CD4-positive, CD25-positive, alpha-beta regulatory T cell (primary cell): ENCODE results near the gene C1QC. TPM values are rescaled to one million over a fixed set of nuclear protein-coding genes. Genes with fewer than 3 reads are reported as not detected.

ENCODE experiments used
- ATAC-seq, 2 donors: fragments of 150-1000 bp; cut with Tn5 transposase; one replicate each; pipeline ENCODE4 v1.10.0; 2021; ENCODE audit warnings: low read depth in 2 of 2, moderate number of reproducible peaks in 2 of 2, moderate library complexity in 1 of 2
- DNase-seq, 3 donors: peaks; one replicate each; pipeline versions ENCODE4 v3.0.0 to v3.0.0-alpha.2; 2012 to 2022; ENCODE audit warnings: mixed read lengths in 1 of 3
- H3K27ac ChIP-seq: one replicate; pipeline ENCODE4 v1.7.0; 2013; ENCODE audit warnings: mild to moderate bottlenecking, low read length; ENCODE audit not compliant: insufficient read depth, poor library complexity, severe bottlenecking
- H3K27me3 ChIP-seq: one replicate; pipeline ENCODE4 v1.7.0; 2013; ENCODE audit warnings: low read length; ENCODE audit not compliant: control insufficient read depth, insufficient read depth
- H3K36me3 ChIP-seq: one replicate; pipeline ENCODE4 v1.7.0; 2013; ENCODE audit warnings: mild to moderate bottlenecking, low read length, moderate library complexity; ENCODE audit not compliant: control insufficient read depth, insufficient read depth
- H3K4me1 ChIP-seq: 2 replicates; pipeline ENCODE4 v1.7.0; 2013; ENCODE audit warnings: mild to moderate bottlenecking, low read length; ENCODE audit not compliant: insufficient read depth, control insufficient read depth, poor library complexity, severe bottlenecking
- H3K4me3 ChIP-seq: one replicate; pipeline ENCODE4 v1.7.0; 2013; ENCODE audit warnings: low read depth, mild to moderate bottlenecking, low read length, moderate library complexity
- H3K9me3 ChIP-seq, 2 experiments: 1 replicate in 1 of 2; 2 replicates in 1 of 2; pipeline ENCODE4 v1.7.0; 2013; ENCODE audit warnings: low read length in 2 of 2, mild to moderate bottlenecking in 1 of 2, moderate library complexity in 1 of 2; ENCODE audit not compliant: control insufficient read depth in 2 of 2
- H3K27ac Mint-ChIP-seq, 3 donors: one replicate each; pipeline ENCODE4 v1.8.0; 2020 to 2022; ENCODE audit warnings: mild to moderate bottlenecking in 3 of 3, mixed read lengths in 3 of 3, moderate library complexity in 2 of 3
- H3K27me3 Mint-ChIP-seq: one replicate; pipeline ENCODE4 v1.8.0; 2022; ENCODE audit warnings: mild to moderate bottlenecking, mixed read lengths
- H3K36me3 Mint-ChIP-seq: one replicate; pipeline ENCODE4 v1.8.0; 2020; ENCODE audit warnings: mixed read lengths
- H3K4me1 Mint-ChIP-seq, 4 donors: one replicate each; pipeline ENCODE4 v1.8.0; 2020 to 2022; ENCODE audit warnings: mixed read lengths in 4 of 4, mild to moderate bottlenecking in 1 of 4
- H3K4me3 Mint-ChIP-seq, 4 donors: one replicate each; pipeline ENCODE4 v1.8.0; 2020 to 2022; ENCODE audit warnings: mild to moderate bottlenecking in 4 of 4, mixed read lengths in 4 of 4, moderate library complexity in 3 of 4
- H3K9me3 Mint-ChIP-seq, 7 donors: one replicate each; pipeline ENCODE4 v1.8.0; 2020 to 2022; ENCODE audit warnings: mixed read lengths in 7 of 7, mild to moderate bottlenecking in 3 of 7, moderate library complexity in 2 of 7
- polyA plus RNA-seq, 4 donors: library from polyadenylated mRNA; unstranded; fragments of 300-500 nt; fragmentation: Illumina TruSeq; gene quantifications; one replicate each; pipeline ENCODE4 v1.2.3, GENCODE V29; 2021
- total RNA-seq: library from RNA; stranded (reverse); gene quantifications from one replicate; pipeline ENCODE4 v1.2.3, GENCODE V29; 2022

Gene C1QC
- total RNA-seq (not detected), polyA plus RNA-seq (not detected)

DNA sequence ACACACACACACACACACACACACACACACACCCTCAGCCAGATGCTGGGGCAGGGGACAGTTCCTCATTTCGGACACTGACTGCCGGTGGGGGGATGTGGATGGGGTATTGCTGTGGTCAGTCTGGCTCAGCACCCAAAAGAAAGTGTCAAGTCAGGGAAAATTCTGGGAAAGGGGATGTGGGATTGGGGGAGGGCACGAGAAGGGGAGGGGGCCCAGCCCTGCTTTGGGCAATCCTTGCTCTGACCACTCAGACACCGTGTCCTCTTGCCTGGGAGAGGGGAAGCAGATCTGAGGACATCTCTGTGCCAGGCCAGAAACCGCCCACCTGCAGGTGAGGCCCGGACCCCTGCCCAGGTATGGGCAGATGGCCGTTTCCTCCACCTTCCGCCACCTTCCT lies at the start of gene C1QC:
Gene C1QC, plus strand, starts transcription at position 253 of the 400 bp plus-strand sequence. CDS start 391 bp downstream, outside the sequence.
- Histone ChIP-seq H3K27ac (no peak within 1 kb of the TSS), H3K36me3 (no peaks in the 10 kb centered on the region), H3K9me3 (no peaks in the 10 kb centered on the region), H3K27me3 (no peaks in the 10 kb centered on the region), H3K4me3 (no peak within 1 kb of the TSS), H3K4me1 (peaks cover 5% of the 10 kb centered on the region)
- H3K27me3 Mint-ChIP-seq = peaks cover 5% of the 10 kb centered on the region
- H3K4me3 Mint-ChIP-seq = no peak within 1 kb of the TSS
- no peak within 1 kb of the TSS for H3K27ac Mint-ChIP-seq
- ATAC-seq (no peak), DNase-seq (no peak)
- H3K9me3 Mint-ChIP-seq = no peaks in the 10 kb centered on the region
- H3K4me1 Mint-ChIP-seq = peaks cover 0 to 2% (median 0%) of the 10 kb centered on the region in 4 donors
- H3K36me3 Mint-ChIP-seq = no peaks in the 10 kb centered on the region

DNA sequence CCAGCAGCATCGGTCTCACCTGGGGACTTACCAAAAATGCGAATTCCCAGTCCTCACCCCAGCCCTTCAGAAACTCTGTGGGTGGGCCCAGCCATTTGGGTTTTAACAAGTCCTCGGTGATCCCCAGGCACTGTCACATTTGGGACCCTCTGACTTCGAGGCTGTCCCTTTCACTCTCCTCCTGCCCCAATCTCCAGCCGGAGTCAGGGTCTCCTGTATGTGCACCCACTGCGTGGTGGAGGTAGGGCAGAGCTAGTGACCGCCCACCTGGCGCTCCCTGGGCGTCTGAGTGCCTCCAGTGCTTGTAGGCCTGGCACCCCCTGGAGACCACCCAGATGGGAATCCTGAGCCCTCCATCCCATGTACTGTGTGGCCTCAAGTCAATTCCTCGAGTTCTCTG lies 49.0 kb upstream of the C1QC start:
- H3K27me3 Mint-ChIP-seq = peaks cover 8% of the 10 kb centered on the region
- Histone ChIP-seq H3K36me3 (no peaks in the 10 kb centered on the region), H3K4me3 (no peak overlapping the region), H3K27ac (no peak overlapping the region), H3K9me3 (no peaks in the 10 kb centered on the region), H3K27me3 (no peaks in the 10 kb centered on the region), H3K4me1 (no peaks in the 10 kb centered on the region)
- DNase-seq = no peak
- H3K27ac Mint-ChIP-seq = no peak overlapping the region
- H3K4me3 Mint-ChIP-seq = no peak overlapping the region
- ATAC-seq = no peak
- H3K4me1 Mint-ChIP-seq = no peaks in the 10 kb centered on the region
- no peaks in the 10 kb centered on the region for H3K36me3 Mint-ChIP-seq
- H3K9me3 Mint-ChIP-seq = no peaks in the 10 kb centered on the region

DNA sequence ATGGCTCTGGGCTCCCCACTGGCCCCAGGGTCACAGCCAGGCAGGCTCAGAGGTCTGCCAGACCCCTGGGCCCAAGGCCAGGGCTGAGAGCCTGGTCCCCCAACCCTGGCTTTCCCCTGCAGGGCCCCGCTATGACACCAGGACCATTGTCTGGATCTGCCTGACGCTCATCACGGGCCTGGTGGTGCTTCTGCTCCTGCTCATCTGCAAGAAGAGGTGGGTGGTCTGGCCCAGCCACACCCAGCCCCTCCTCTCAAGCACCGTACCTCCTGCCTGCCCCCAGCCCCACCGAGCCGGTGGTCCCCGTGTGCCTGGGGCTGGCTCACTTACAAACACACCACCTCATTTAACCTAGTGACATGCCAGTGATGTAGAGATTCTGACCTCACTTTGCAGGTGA lies 48.3 kb upstream of the C1QC start:
- no peak for ATAC-seq
- Mint-ChIP-seq H3K4me3 (no peak overlapping the region), H3K4me1 (no peaks in the 10 kb centered on the region), H3K9me3 (no peaks in the 10 kb centered on the region), H3K27me3 (peaks cover 8% of the 10 kb centered on the region), H3K36me3 (no peaks in the 10 kb centered on the region), H3K27ac (no peak overlapping the region)
- Histone ChIP-seq H3K9me3 (no peaks in the 10 kb centered on the region), H3K27me3 (no peaks in the 10 kb centered on the region), H3K27ac (no peak overlapping the region), H3K36me3 (no peaks in the 10 kb centered on the region), H3K4me1 (no peaks in the 10 kb centered on the region), H3K4me3 (no peak overlapping the region)
- no peak for DNase-seq

DNA sequence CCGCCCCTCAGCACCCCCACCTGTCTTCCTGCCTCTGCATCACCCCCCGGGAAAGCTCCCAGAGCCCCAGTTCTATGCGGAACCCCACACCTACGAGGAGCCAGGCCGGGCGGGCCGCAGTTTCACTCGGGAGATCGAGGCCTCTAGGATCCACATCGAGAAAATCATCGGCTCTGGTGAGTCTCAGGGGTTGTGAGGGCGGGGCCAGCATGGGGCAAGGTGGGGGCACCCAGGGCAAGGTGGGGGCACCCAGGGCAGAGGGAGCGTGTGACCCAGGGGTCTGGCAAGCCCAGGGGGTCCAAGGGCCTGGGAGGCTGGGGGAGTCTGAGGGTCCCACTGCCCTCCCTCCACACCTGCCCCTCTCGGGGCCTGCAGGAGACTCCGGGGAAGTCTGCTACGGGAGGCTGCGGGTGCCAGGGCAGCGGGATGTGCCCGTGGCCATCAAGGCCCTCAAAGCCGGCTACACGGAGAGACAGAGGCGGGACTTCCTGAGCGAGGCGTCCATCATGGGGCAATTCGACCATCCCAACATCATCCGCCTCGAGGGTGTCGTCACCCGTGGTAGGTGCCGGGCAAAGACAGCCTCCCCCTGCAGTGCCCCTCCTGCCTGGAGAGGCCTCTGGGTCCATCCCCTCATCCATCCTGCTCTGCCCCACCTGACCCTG lies 46.0 kb upstream of the C1QC start:
- Mint-ChIP-seq H3K27me3 (no peaks in the 10 kb centered on the region), H3K4me3 (no peak overlapping the region), H3K9me3 (no peaks in the 10 kb centered on the region), H3K27ac (no peak overlapping the region), H3K4me1 (no peaks in the 10 kb centered on the region), H3K36me3 (no peaks in the 10 kb centered on the region)
- DNase-seq = no peak
- Histone ChIP-seq H3K36me3 (no peaks in the 10 kb centered on the region), H3K27me3 (no peaks in the 10 kb centered on the region), H3K4me3 (no peak overlapping the region), H3K4me1 (no peaks in the 10 kb centered on the region), H3K27ac (no peak overlapping the region), H3K9me3 (no peaks in the 10 kb centered on the region)
- no peak for ATAC-seq

DNA sequence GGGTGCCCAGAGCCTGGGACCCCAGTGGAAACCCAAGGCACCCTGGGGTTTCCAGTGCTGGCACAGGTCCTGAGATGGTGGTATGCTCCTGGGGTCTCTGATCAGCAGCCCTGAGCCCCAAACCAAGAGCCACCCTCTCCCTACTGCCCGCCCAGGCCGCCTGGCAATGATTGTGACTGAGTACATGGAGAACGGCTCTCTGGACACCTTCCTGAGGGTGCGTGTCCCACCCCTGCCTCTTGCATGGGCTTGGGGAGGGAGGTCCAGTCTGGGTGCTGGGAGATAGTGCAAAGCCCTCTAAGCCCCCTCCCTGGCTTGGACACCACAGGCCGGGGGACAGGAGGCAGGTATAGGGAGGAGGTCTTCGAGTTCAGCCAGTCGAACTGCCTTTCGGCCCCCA lies 45.4 kb upstream of the C1QC start:
- Mint-ChIP-seq H3K4me3 (no peak overlapping the region), H3K9me3 (no peaks in the 10 kb centered on the region), H3K36me3 (no peaks in the 10 kb centered on the region), H3K4me1 (no peaks in the 10 kb centered on the region), H3K27ac (no peak overlapping the region), H3K27me3 (no peaks in the 10 kb centered on the region)
- Histone ChIP-seq H3K27me3 (no peaks in the 10 kb centered on the region), H3K4me3 (no peak overlapping the region), H3K27ac (no peak overlapping the region), H3K4me1 (no peaks in the 10 kb centered on the region), H3K9me3 (no peaks in the 10 kb centered on the region), H3K36me3 (no peaks in the 10 kb centered on the region)
- DNase-seq (no peak), ATAC-seq (no peak)

DNA sequence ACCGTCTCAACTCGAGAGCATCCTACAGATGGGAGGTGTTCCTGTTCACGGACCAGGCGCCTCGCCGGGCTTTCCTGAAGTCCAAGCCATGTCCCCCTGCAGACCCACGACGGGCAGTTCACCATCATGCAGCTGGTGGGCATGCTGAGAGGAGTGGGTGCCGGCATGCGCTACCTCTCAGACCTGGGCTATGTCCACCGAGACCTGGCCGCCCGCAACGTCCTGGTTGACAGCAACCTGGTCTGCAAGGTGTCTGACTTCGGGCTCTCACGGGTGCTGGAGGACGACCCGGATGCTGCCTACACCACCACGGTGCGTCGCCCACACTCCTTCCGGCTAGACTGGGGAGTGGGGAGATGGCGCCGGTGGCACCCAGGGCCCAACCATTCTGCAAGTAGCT lies 44.7 kb upstream of the C1QC start:
- Mint-ChIP-seq H3K4me1 (no peaks in the 10 kb centered on the region), H3K36me3 (no peaks in the 10 kb centered on the region), H3K27ac (no peak overlapping the region), H3K27me3 (peaks cover 2% of the 10 kb centered on the region), H3K4me3 (no peak overlapping the region), H3K9me3 (no peaks in the 10 kb centered on the region)
- no peaks in the 10 kb centered on the region for H3K36me3 ChIP-seq
- H3K9me3 ChIP-seq = no peaks in the 10 kb centered on the region
- ATAC-seq (no peak), DNase-seq (no peak)
- H3K27ac ChIP-seq = no peak overlapping the region
- no peaks in the 10 kb centered on the region for H3K27me3 ChIP-seq
- no peaks in the 10 kb centered on the region for H3K4me1 ChIP-seq
- no peak overlapping the region for H3K4me3 ChIP-seq

DNA sequence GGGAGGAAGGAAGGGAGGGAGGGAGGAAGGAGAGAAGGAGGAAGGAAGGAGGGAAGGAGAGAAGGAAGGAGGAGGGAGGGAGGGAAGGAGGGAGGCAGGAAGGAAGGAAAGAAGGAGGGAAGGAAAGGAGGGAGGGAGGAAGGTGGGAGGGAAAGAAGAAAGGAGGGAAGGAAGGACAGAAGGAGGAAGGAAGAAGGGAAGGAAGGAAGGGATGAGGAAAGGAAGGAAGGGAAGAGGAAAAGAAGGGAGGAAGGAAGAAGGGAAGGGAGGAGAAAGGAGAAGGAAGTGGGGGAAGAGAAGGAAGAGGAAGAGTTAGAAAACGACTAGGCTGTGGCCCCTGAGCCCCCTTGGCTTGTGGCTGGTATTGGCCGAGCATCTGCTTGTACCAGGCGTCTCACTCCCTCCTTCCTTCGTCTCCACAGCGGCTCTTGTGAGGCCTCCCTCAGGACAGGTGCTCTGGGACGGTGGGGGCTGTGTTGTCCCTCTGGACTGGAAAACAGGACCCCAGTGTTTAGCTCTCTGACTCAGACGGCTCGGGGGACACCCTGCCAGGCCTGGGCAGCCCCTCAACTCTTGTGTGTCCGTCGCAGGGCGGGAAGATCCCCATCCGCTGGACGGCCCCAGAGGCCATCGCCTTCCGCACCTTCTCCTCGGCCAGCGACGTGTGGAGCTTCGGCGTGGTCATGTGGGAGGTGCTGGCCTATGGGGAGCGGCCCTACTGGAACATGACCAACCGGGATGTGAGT lies 43.2 kb upstream of the C1QC start:
- H3K4me3 ChIP-seq = no peak overlapping the region
- ATAC-seq (no peak), DNase-seq (no peak)
- no peaks in the 10 kb centered on the region for H3K9me3 ChIP-seq
- H3K27me3 ChIP-seq = no peaks in the 10 kb centered on the region
- H3K9me3 Mint-ChIP-seq = no peaks in the 10 kb centered on the region
- H3K4me3 Mint-ChIP-seq = no peak overlapping the region
- H3K4me1 Mint-ChIP-seq = no peaks in the 10 kb centered on the region
- no peaks in the 10 kb centered on the region for H3K4me1 ChIP-seq
- H3K27me3 Mint-ChIP-seq = peaks cover 14% of the 10 kb centered on the region
- H3K27ac Mint-ChIP-seq = no peak overlapping the region
- no peaks in the 10 kb centered on the region for H3K36me3 ChIP-seq
- no peak overlapping the region for H3K27ac ChIP-seq
- H3K36me3 Mint-ChIP-seq = no peaks in the 10 kb centered on the region
